ENCODE results near the gene COMMD1.

GRCh38 chr2:61900281-61900680, 5.2 kb upstream of the COMMD1 start:
- no peak for TF ChIP-seq EP300 (IDR thresholded peaks at IDR 0.05)
- TF ChIP-seq, protein P1, sequence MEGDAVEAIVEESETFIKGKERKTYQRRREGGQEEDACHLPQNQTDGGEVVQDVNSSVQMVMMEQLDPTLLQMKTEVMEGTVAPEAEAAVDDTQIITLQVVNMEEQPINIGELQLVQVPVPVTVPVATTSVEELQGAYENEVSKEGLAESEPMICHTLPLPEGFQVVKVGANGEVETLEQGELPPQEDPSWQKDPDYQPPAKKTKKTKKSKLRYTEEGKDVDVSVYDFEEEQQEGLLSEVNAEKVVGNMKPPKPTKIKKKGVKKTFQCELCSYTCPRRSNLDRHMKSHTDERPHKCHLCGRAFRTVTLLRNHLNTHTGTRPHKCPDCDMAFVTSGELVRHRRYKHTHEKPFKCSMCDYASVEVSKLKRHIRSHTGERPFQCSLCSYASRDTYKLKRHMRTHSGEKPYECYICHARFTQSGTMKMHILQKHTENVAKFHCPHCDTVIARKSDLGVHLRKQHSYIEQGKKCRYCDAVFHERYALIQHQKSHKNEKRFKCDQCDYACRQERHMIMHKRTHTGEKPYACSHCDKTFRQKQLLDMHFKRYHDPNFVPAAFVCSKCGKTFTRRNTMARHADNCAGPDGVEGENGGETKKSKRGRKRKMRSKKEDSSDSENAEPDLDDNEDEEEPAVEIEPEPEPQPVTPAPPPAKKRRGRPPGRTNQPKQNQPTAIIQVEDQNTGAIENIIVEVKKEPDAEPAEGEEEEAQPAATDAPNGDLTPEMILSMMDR (IDR thresholded peaks at IDR 0.05) = no peak
- no peak for TF ChIP-seq POLR2A (IDR thresholded peaks at IDR 0.05)
- TF ChIP-seq POLR2AphosphoS5 (IDR thresholded peaks at IDR 0.05) = no peak

All from gastroesophageal sphincter (tissue), 3 donors.